WTC11 (cell line): ENCODE measurements around the gene CASQ2. TPM values are rescaled to one million over a fixed set of nuclear protein-coding genes. Genes with fewer than 3 reads are reported as not detected.

Source experiments
- ATAC-seq: fragments of 200-7000 bp; cut with Tn5 transposase; 2 replicates; pipeline ENCODE4 v1.10.0; 2021; ENCODE audit warnings: mild to moderate bottlenecking, moderate library complexity
- CTCF ChIA-PET: fragments of 300-600 bp; sonication (Branson Sonifier 250); formaldehyde crosslinking; loops from one replicate; lab custom pipeline; 2021; ENCODE audit warnings: antibody characterized with exemption; lab: Charles Lee
- POLR2A ChIA-PET: fragments of 350-600 bp; sonication (Branson Sonifier 250); formaldehyde crosslinking; loops from one replicate; lab custom pipeline; 2021; ENCODE audit warnings: antibody characterized with exemption; lab: Charles Lee
- DNase-seq: peaks from one replicate; pipeline ENCODE4 v3.0.0; 2021; ENCODE audit warnings: low spot score
- H3K27ac Mint-ChIP-seq: 2 replicates; pipeline ENCODE4 v1.8.0; 2021; ENCODE audit warnings: mixed read lengths
- H3K27me3 Mint-ChIP-seq: 2 replicates; pipeline ENCODE4 v1.8.0; 2021; ENCODE audit warnings: low read depth, mild to moderate bottlenecking, moderate library complexity, mixed read lengths
- H3K36me3 Mint-ChIP-seq: 2 replicates; pipeline ENCODE4 v1.8.0; 2021; ENCODE audit warnings: mixed read lengths
- H3K4me1 Mint-ChIP-seq: 2 replicates; pipeline ENCODE4 v1.8.0; 2022; ENCODE audit warnings: mixed read lengths
- H3K4me3 Mint-ChIP-seq: 2 replicates; pipeline ENCODE4 v1.8.0; 2021; ENCODE audit warnings: mild to moderate bottlenecking, moderate library complexity, mixed read lengths
- H3K9me3 Mint-ChIP-seq: 2 replicates; pipeline ENCODE4 v1.8.0; 2021; ENCODE audit warnings: mixed read lengths
- AR ChIP-seq: fragments of 250-450 bp; sonication (Bioruptor Pico); IDR thresholded peaks from 2 replicates; pipeline ENCODE4 v1.9.0; 2021; ENCODE audit warnings: mild to moderate bottlenecking
- CBFB ChIP-seq: sonication (generic); formaldehyde crosslinking; IDR thresholded peaks from 2 replicates; pipeline ENCODE4 v1.8.1; 2022; ENCODE audit warnings: mild to moderate bottlenecking, low read depth, missing genetic modification reagents
- CDX4 ChIP-seq: fragments of 250-450 bp; sonication (Bioruptor Pico); IDR thresholded peaks from 2 replicates; pipeline ENCODE4 v1.9.0; 2021; ENCODE audit warnings: moderate library complexity, mild to moderate bottlenecking, inconsistent platforms, borderline replicate concordance
- CREM ChIP-seq: sonication (generic); formaldehyde crosslinking; IDR thresholded peaks from 2 replicates; pipeline ENCODE4 v1.8.1; 2022; ENCODE audit warnings: mild to moderate bottlenecking, missing genetic modification reagents, moderate library complexity
- EMX1 ChIP-seq: fragments of 250-450 bp; sonication (Bioruptor Pico); IDR thresholded peaks from 2 replicates; pipeline ENCODE4 v1.8.0; 2021; ENCODE audit warnings: mild to moderate bottlenecking
- FOXP1 ChIP-seq: sonication (generic); formaldehyde crosslinking; IDR thresholded peaks from 2 replicates; pipeline ENCODE4 v1.8.0; 2022; ENCODE audit warnings: missing genetic modification reagents, mild to moderate bottlenecking, moderate library complexity, borderline replicate concordance
- FOXP4 ChIP-seq: sonication (generic); formaldehyde crosslinking; IDR thresholded peaks from 2 replicates; pipeline ENCODE4 v1.8.0; 2022; ENCODE audit warnings: mild to moderate bottlenecking, missing genetic modification reagents
- GABPB1 ChIP-seq: sonication (generic); formaldehyde crosslinking; IDR thresholded peaks from 2 replicates; pipeline ENCODE4 v1.8.1; 2023; ENCODE audit warnings: mild to moderate bottlenecking, missing genetic modification reagents
- HMGA2 ChIP-seq: fragments of 250-450 bp; sonication (Bioruptor Pico); IDR thresholded peaks from 2 replicates; pipeline ENCODE4 v1.4.0; 2021; ENCODE audit warnings: mild to moderate bottlenecking, moderate library complexity
- HMGXB4 ChIP-seq: sonication (generic); formaldehyde crosslinking; IDR thresholded peaks from 2 replicates; pipeline ENCODE4 v1.8.1; 2023; ENCODE audit warnings: mild to moderate bottlenecking, moderate library complexity, missing genetic modification reagents
- JAZF1 ChIP-seq: fragments of 250-450 bp; sonication (Bioruptor Pico); IDR thresholded peaks from 2 replicates; pipeline ENCODE4 v1.9.0; 2021; ENCODE audit warnings: moderate library complexity, mild to moderate bottlenecking, inconsistent platforms
- NR2C2 ChIP-seq: sonication (generic); formaldehyde crosslinking; IDR thresholded peaks from 2 replicates; pipeline ENCODE4 v1.8.0; 2022; ENCODE audit warnings: mild to moderate bottlenecking, missing genetic modification reagents
- PREB ChIP-seq: sonication (generic); formaldehyde crosslinking; IDR thresholded peaks from 2 replicates; pipeline ENCODE4 v1.8.1; 2022; ENCODE audit warnings: mild to moderate bottlenecking, missing genetic modification reagents, moderate library complexity, borderline replicate concordance
- PRRX2 ChIP-seq: fragments of 250-450 bp; sonication (Bioruptor Pico); IDR thresholded peaks from 2 replicates; pipeline ENCODE4 v1.8.0; 2021; ENCODE audit warnings: mild to moderate bottlenecking
- RORB ChIP-seq: fragments of 250-450 bp; sonication (Bioruptor Pico); IDR thresholded peaks from 2 replicates; pipeline ENCODE4 v1.9.0; 2021; ENCODE audit warnings: mild to moderate bottlenecking
- TEAD4 ChIP-seq: sonication (generic); formaldehyde crosslinking; IDR thresholded peaks from 2 replicates; pipeline ENCODE4 v1.8.0; 2022; ENCODE audit warnings: mild to moderate bottlenecking, missing genetic modification reagents
- ZBTB43 ChIP-seq: sonication (generic); formaldehyde crosslinking; IDR thresholded peaks from 2 replicates; pipeline ENCODE4 v1.8.1; 2023; ENCODE audit warnings: mild to moderate bottlenecking, missing genetic modification reagents
- ZNF281 ChIP-seq: sonication (generic); formaldehyde crosslinking; IDR thresholded peaks from 2 replicates; pipeline ENCODE4 v1.8.0; 2023; ENCODE audit warnings: mild to moderate bottlenecking, missing genetic modification reagents
- total RNA-seq: library from RNA; stranded (reverse); gene quantifications from 3 replicates; pipeline ENCODE4 v1.2.3, GENCODE V29; 2021

The CASQ2 gene
- total RNA-seq, 1 experiment from 2014 or later, result not detected

- no peak for ATAC-seq
- CTCF ChIA-PET, result interaction anchor here (2.6 to 7.4 kb wide), 4 partner anchors 13 to 64 kb away, joined by 7 to 88 read pairs (median 76); no protein-coding TSS in a partner anchor
- POLR2A ChIA-PET, result no interaction called here
Observed at GRCh38 chr1:115719285-115719684, 49.2 kb downstream of the CASQ2 start.

More at GRCh38 chr1:115719285-115719684, 49.2 kb downstream of the CASQ2 start:
- H3K27ac Mint-ChIP-seq, result no peak overlapping the region
- peaks cover 3% of the 10 kb centered on the region; the same call in 1 of the 2 replicates for H3K27me3 Mint-ChIP-seq
- DNase-seq, result no peak
- H3K4me3 Mint-ChIP-seq, result no peak overlapping the region
- no peaks in the 10 kb centered on the region for H3K9me3 Mint-ChIP-seq
- H3K4me1 Mint-ChIP-seq, result peaks cover 16% of the 10 kb centered on the region
- no peaks in the 10 kb centered on the region for H3K36me3 Mint-ChIP-seq
- TF ChIP-seq FOXP4 (CRISPR knock-in tag) (no peak), PREB (CRISPR knock-in tag) (no peak), TEAD4 (CRISPR knock-in tag) (no peak), FOXP1 (no peak), EMX1 (CRISPR knock-in tag) (no peak), ZBTB43 (CRISPR knock-in tag) (no peak), NR2C2 (CRISPR knock-in tag) (no peak), PRRX2 (no peak), HMGA2 (CRISPR knock-in tag) (no peak), CREM (CRISPR knock-in tag) (no peak), ZNF281 (CRISPR knock-in tag) (no peak), RORB (no peak), GABPB1 (CRISPR knock-in tag) (no peak), CBFB (no peak), CDX4 (CRISPR knock-in tag) (no peak), AR (CRISPR knock-in tag) (no peak), JAZF1 (no peak), HMGXB4 (CRISPR knock-in tag) (no peak)
